Parathyroid adenoma (tissue), 2 donors: ENCODE measurements around the gene ATG9B.
A peak's percentile ranks its signal among the peaks of the same experiment; 100 is the strongest.

Source experiments
- H2AFZ ChIP-seq: fragments of 300-600 bp; sonication (generic); one replicate; pipeline ENCODE4 v1.7.0; 2017; ENCODE audit warnings: antibody characterized with exemption, mild to moderate bottlenecking
- H3K27ac ChIP-seq: fragments of 300-600 bp; sonication (generic); one replicate; pipeline ENCODE4 v1.7.0; 2017
- H3K27me3 ChIP-seq: fragments of 300-600 bp; sonication (generic); one replicate; pipeline ENCODE4 v1.7.0; 2017; ENCODE audit warnings: low read length; ENCODE audit not compliant: control insufficient read depth, insufficient read depth
- H3K36me3 ChIP-seq: fragments of 300-600 bp; sonication (generic); one replicate; pipeline ENCODE4 v1.7.0; 2017; ENCODE audit warnings: low read length; ENCODE audit not compliant: control insufficient read depth, insufficient read depth
- H3K4me1 ChIP-seq: fragments of 300-600 bp; sonication (generic); one replicate; pipeline ENCODE4 v1.7.0; 2017; ENCODE audit warnings: control low read depth
- H3K4me2 ChIP-seq: fragments of 300-600 bp; sonication (generic); one replicate; pipeline ENCODE4 v1.7.0; 2017; ENCODE audit warnings: low read length
- H3K4me3 ChIP-seq: fragments of 300-600 bp; sonication (generic); one replicate; pipeline ENCODE4 v1.7.0; 2017; ENCODE audit warnings: low read depth, low read length
- H3K79me2 ChIP-seq: fragments of 300-600 bp; sonication (generic); one replicate; pipeline ENCODE4 v1.7.0; 2017; ENCODE audit warnings: control low read depth
- H3K9ac ChIP-seq: fragments of 300-600 bp; sonication (generic); one replicate; pipeline ENCODE4 v1.7.0; 2017; ENCODE audit warnings: mild to moderate bottlenecking
- H3K9me3 ChIP-seq: fragments of 300-600 bp; sonication (generic); one replicate; pipeline ENCODE4 v1.7.0; 2017; ENCODE audit warnings: low read length; ENCODE audit not compliant: control insufficient read depth
- TF ChIP-seq, protein P1 (sequence below): fragments of 300-600 bp; sonication (generic); IDR thresholded peaks from one replicate; pipeline ENCODE4 v1.7.0; 2017; ENCODE audit warnings: antibody characterized with exemption, mild to moderate bottlenecking
- donor health status: primary hyperparathyroidism.

Gene ATG9B

GRCh38 chr7:151058781-151059366 is 34.6 kb upstream of the ATG9B start:
- peak overlapping the region; percentile 100 for H3K27ac ChIP-seq
- peak overlapping the region; percentile 91 for H3K4me2 ChIP-seq
- peaks cover 2% of the 10 kb centered on the region for H3K79me2 ChIP-seq
- TF ChIP-seq, protein P1, sequence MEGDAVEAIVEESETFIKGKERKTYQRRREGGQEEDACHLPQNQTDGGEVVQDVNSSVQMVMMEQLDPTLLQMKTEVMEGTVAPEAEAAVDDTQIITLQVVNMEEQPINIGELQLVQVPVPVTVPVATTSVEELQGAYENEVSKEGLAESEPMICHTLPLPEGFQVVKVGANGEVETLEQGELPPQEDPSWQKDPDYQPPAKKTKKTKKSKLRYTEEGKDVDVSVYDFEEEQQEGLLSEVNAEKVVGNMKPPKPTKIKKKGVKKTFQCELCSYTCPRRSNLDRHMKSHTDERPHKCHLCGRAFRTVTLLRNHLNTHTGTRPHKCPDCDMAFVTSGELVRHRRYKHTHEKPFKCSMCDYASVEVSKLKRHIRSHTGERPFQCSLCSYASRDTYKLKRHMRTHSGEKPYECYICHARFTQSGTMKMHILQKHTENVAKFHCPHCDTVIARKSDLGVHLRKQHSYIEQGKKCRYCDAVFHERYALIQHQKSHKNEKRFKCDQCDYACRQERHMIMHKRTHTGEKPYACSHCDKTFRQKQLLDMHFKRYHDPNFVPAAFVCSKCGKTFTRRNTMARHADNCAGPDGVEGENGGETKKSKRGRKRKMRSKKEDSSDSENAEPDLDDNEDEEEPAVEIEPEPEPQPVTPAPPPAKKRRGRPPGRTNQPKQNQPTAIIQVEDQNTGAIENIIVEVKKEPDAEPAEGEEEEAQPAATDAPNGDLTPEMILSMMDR, result no peak
- no peaks in the 10 kb centered on the region for H3K36me3 ChIP-seq
- H3K4me3 ChIP-seq, result peak overlapping the region; percentile 87
- H3K4me1 ChIP-seq, result peaks cover 40% of the 10 kb centered on the region
- H3K9ac ChIP-seq, result peak overlapping the region; percentile 37
- H3K9me3 ChIP-seq, result no peaks in the 10 kb centered on the region
- peak overlapping the region; percentile 87 for H2AFZ ChIP-seq
- no peaks in the 10 kb centered on the region for H3K27me3 ChIP-seq

DNA sequence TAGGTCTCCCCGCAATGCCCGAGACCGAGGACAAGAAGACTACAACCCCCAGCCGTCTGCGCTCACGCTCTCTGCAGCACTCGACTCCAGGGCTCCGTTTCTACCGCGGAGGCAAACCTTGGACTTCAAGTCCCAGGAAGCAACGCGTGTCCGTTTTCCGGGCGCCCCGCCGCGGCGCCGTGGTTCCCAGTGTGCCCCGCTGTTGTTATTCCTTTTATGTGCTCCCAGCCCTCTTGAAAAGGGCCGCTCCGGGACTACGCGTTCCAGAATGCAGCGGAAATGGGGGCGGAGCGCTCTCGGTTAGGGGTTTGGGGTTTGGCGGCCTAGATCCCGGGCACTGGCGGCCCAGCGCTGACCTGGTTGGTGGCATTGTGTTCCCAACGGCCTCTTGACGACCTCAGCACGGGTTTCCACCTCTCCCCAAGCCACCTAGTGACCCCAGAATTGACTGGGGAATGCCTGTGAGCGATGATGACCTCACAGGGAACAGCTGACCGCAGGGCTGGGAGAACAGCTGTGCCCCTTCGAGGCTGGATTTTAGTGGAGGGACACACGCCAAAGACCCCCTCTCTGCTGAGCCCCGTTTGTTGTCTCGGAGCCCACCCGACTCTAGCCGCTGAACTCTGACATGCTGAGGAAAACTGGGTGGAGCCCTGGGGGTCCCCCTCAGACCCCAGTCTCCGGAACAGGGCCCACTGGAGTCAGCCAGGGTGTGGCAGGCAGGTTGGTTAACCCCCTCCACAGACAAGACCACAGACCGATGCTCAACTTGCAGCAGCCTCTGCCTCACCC is 33.9 kb upstream of the ATG9B start:
- peak overlapping the region; percentile 37 for H3K9ac ChIP-seq

DNA sequence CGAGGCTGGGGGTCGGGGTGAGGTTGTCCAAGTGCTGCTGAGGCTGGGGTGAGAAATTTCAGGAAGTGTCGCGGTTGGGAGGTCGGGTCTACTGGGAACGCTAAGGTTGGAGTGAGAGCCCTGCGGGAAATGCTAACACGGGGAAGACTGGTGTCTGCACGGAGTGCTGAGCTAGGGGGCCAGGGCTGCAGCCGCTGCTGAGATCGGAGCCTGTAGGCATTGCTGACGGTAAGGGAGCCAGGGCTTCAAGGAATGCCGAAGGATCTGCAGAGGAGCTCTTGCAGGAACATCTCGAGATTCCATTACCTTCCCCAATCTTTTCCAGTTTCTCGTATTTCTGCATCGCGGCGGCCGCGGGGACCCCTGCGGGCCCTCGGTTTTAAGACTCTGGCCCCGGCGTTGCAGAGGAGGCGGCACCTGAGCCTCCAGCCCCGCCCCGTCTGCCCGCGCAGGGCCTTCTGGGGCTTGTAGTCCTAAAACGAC is 33.3 kb upstream of the ATG9B start, which contains the start of gene CDK5:
Gene CDK5 (minus strand): TSS at position 392 of the 483 bp plus-strand sequence. CDS start 49 bp downstream, at position 343.
- peak within 1 kb of the TSS; percentile 87 for H2AFZ ChIP-seq
- H3K4me3 ChIP-seq, result peak within 1 kb of the TSS; percentile 87
- H3K27me3 ChIP-seq, result no peaks in the 10 kb centered on the region
- H3K4me2 ChIP-seq, result peak within 1 kb of the TSS; percentile 91
- peak within 1 kb of the TSS; percentile 100 for H3K27ac ChIP-seq
- H3K79me2 ChIP-seq, result peaks cover 2% of the 10 kb centered on the region
- TF ChIP-seq, protein P1, result no peak
- no peaks in the 10 kb centered on the region for H3K36me3 ChIP-seq
- peaks cover 34% of the 10 kb centered on the region for H3K4me1 ChIP-seq
- peak within 1 kb of the TSS; percentile 37 for H3K9ac ChIP-seq
- H3K9me3 ChIP-seq, result no peaks in the 10 kb centered on the region

More for the DNA sequence above, 33.9 kb upstream of the ATG9B start:
- Histone ChIP-seq H3K4me3 (peak overlapping the region; percentile 87), H3K27ac (peak overlapping the region; percentile 100), H3K4me1 (peaks cover 34% of the 10 kb centered on the region), H3K79me2 (peaks cover 2% of the 10 kb centered on the region), H2AFZ (peak overlapping the region; percentile 87), H3K4me2 (peak overlapping the region; percentile 91), H3K36me3 (no peaks in the 10 kb centered on the region), H3K27me3 (no peaks in the 10 kb centered on the region), H3K9me3 (no peaks in the 10 kb centered on the region)
- TF ChIP-seq, protein P1, result no peak

- TF ChIP-seq, protein P1, result peak; percentile 41
- H3K9ac ChIP-seq, result no peak overlapping the region
- H3K4me1 ChIP-seq, result peaks cover 27% of the 10 kb centered on the region
- H3K4me3 ChIP-seq, result peak overlapping the region; percentile 87
- peak overlapping the region; percentile 91 for H3K4me2 ChIP-seq
- no peaks in the 10 kb centered on the region for H3K27me3 ChIP-seq
- peak overlapping the region; percentile 84 for H2AFZ ChIP-seq
- H3K36me3 ChIP-seq, result no peaks in the 10 kb centered on the region
- peaks cover 2% of the 10 kb centered on the region for H3K79me2 ChIP-seq
- no peaks in the 10 kb centered on the region for H3K9me3 ChIP-seq
- peak overlapping the region; percentile 100 for H3K27ac ChIP-seq
Measured at GRCh38 chr7:151056666-151057505, 32.6 kb upstream of the ATG9B start.
